Measurements from ENCODE around the gene TTLL8. TPM values are rescaled to one million over a fixed set of nuclear protein-coding genes. Genes with fewer than 3 reads are reported as not detected.

Gene TTLL8
- total RNA-seq, 1 donor from 2014 or later = not detected

DNA sequence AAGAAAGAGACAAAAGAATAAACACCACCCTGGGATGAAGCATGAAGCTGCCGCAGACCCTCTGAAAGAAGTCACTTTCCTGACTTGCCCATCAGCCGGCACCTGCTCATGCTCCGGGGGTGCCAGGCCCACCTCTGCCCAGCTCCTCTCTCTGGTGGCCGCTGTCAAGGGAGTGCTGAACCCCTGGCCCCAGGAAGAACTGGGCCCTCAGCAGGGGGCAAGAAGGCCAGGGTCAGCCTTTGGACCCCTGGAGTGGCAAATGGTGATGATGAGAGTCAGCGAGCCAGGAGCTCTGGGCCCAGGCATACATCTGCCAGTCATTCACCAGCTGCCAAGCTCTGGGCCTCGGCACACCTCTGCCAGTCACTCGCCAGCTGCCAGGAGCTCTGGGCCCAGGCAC lies 17.4 kb downstream of the TTLL8 start:
- Histone ChIP-seq H3K4me1 (no peaks in the 10 kb centered on the region), H3K27me3 (ENCODE audit: low read depth) (peaks cover 21% of the 10 kb centered on the region), H3K27ac (replicated peaks) (no peak overlapping the region), H3K4me3 (no peak overlapping the region), H3K9me3 (replicated peaks) (peaks cover 15% of the 10 kb centered on the region), H3K36me3 (no peaks in the 10 kb centered on the region)
- no peak for DNase-seq
- TF ChIP-seq, protein P1, sequence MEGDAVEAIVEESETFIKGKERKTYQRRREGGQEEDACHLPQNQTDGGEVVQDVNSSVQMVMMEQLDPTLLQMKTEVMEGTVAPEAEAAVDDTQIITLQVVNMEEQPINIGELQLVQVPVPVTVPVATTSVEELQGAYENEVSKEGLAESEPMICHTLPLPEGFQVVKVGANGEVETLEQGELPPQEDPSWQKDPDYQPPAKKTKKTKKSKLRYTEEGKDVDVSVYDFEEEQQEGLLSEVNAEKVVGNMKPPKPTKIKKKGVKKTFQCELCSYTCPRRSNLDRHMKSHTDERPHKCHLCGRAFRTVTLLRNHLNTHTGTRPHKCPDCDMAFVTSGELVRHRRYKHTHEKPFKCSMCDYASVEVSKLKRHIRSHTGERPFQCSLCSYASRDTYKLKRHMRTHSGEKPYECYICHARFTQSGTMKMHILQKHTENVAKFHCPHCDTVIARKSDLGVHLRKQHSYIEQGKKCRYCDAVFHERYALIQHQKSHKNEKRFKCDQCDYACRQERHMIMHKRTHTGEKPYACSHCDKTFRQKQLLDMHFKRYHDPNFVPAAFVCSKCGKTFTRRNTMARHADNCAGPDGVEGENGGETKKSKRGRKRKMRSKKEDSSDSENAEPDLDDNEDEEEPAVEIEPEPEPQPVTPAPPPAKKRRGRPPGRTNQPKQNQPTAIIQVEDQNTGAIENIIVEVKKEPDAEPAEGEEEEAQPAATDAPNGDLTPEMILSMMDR (IDR thresholded peaks at IDR 0.05; ENCODE audit: borderline replicate concordance) = no peak
- intact Hi-C loops (cut with micrococcal nuclease) = no loop called here

DNA sequence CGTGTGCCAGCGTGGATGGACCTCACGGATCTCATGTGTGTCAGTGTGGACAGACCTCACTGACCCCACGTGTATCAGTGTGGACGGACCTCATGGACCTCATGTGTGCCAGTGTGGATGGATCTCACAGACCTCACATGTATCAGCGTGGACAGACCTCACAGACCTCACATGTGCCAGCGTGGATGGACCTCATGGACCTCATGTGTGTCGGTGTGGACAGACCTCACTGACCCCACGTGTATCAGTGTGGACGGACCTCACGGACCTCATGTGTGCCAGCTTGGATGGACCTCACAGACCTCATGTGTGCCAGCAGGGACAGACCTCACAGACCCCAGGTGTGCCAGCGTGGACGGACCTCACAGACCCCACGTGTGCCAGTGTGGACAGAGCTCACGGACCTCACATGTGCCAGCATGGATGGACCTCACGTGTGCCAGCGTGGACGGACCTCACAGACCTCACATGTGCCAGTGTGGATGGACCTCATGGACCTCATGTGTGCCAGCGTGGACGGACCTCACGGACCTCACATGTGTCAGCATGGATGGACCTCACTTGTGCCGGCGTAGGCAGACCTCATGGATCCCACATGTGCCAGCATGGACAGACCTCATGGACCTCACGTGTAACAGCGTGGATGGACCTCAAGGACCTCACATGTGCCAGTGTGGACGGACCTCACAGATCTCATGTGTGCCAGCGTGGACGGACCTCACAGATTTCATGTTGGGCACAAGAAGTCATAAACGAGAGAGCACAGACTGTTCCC lies 18.2 kb downstream of the TTLL8 start:
- H3K27me3 ChIP-seq (ENCODE audit: low read depth) = peaks cover 21% of the 10 kb centered on the region
- H3K27ac ChIP-seq (replicated peaks) = no peak overlapping the region
- no peaks in the 10 kb centered on the region for H3K36me3 ChIP-seq
- intact Hi-C loops (cut with micrococcal nuclease) = loop anchor here (10.0 kb wide), 1 partner anchor 115 kb away; no protein-coding TSS in a partner anchor
- no peak overlapping the region for H3K4me3 ChIP-seq
- TF ChIP-seq, protein P1 (IDR thresholded peaks at IDR 0.05; ENCODE audit: borderline replicate concordance) = no peak
- no peaks in the 10 kb centered on the region for H3K4me1 ChIP-seq
- peaks cover 15% of the 10 kb centered on the region for H3K9me3 ChIP-seq (replicated peaks)
- DNase-seq = no peak

- TF ChIP-seq, protein P1 (IDR thresholded peaks at IDR 0.05; ENCODE audit: borderline replicate concordance) = no peak
- intact Hi-C loops (cut with micrococcal nuclease) = loop anchor here (10.0 kb wide), 1 partner anchor 111 kb away; no protein-coding TSS in a partner anchor
- no peak overlapping the region for H3K27ac ChIP-seq (replicated peaks)
- H3K4me3 ChIP-seq = no peak overlapping the region
- H3K36me3 ChIP-seq = no peaks in the 10 kb centered on the region
- H3K27me3 ChIP-seq (ENCODE audit: low read depth) = peaks cover 50% of the 10 kb centered on the region
- no peak for DNase-seq
- no peaks in the 10 kb centered on the region for H3K4me1 ChIP-seq
- H3K9me3 ChIP-seq (replicated peaks) = peaks cover 15% of the 10 kb centered on the region
Measured at GRCh38 chr22:50035976-50036724, 21.9 kb downstream of the TTLL8 start.

- intact Hi-C loops (cut with micrococcal nuclease) = loop anchor here (10.0 kb wide), 1 partner anchor 111 kb away; no protein-coding TSS in a partner anchor
- TF ChIP-seq, protein P1 (IDR thresholded peaks at IDR 0.05; ENCODE audit: borderline replicate concordance) = no peak
Measured at GRCh38 chr22:50035131-50035881, 22.8 kb downstream of the TTLL8 start.

More at GRCh38 chr22:50035131-50035881, 22.8 kb downstream of the TTLL8 start:
- Histone ChIP-seq H3K4me3 (no peak overlapping the region), H3K36me3 (no peaks in the 10 kb centered on the region), H3K27me3 (ENCODE audit: low read depth) (peaks cover 59% of the 10 kb centered on the region), H3K9me3 (replicated peaks) (peaks cover 15% of the 10 kb centered on the region), H3K27ac (replicated peaks) (no peak overlapping the region), H3K4me1 (peaks cover 2% of the 10 kb centered on the region)
- DNase-seq = no peak

Data from left ventricle myocardium inferior (tissue), 1 donor.